A549 treated with GW870086 at 1 μM for 4 hours (cell line): ENCODE measurements around the gene EHBP1L1. TPM values are rescaled to one million over a fixed set of nuclear protein-coding genes. Genes with fewer than 3 reads are reported as not detected.

ENCODE experiments used
- total RNA-seq: library from RNA; stranded (reverse); fragments of 200-300 nt; extraction: Qiagen RNA extraction; gene quantifications from 5 replicates; pipeline ENCODE4 v1.2.3, GENCODE V29; 2022; ENCODE audit warnings: low read depth

EHBP1L1 gene
- 28.2 to 38.2 TPM (median 34.7 TPM) in 5 replicates for total RNA-seq

DNA sequence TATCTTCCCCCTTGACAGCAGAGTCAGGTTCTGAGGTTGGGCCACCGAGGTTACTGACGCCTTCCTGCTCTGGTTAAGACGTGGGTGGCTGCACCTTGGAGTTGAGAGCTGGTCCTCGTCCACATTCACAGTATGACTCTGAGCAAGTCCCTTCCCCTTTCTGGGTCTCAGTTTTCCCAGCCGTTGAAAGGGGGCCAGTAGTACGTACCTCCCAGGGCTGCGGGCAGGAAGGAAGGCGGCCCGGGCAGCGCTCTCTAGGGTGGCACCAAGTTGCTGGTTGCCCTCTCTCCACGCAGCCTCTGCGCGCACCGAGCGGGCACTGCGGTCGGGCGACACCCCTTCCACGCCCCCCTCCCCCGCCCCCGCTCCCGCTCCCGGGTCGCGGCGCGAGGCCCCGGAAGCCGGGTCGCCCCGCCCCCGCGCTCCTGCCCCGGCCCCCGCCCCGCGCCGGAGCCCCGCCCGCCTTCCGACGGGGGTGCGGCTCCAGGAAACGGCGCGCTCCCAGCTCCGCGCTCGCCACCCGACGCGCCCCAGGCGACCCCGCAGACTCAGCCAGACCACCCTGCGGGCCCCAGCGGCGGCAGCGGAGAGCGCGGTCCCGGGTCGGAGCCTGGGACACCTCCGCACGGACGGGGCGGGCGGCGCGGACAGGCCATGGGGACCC is at the start of gene EHBP1L1:
EHBP1L1 (plus strand) TSS at position 486 of the 664 bp plus-strand sequence. CDS start 250 bp downstream, outside the sequence.

DNA sequence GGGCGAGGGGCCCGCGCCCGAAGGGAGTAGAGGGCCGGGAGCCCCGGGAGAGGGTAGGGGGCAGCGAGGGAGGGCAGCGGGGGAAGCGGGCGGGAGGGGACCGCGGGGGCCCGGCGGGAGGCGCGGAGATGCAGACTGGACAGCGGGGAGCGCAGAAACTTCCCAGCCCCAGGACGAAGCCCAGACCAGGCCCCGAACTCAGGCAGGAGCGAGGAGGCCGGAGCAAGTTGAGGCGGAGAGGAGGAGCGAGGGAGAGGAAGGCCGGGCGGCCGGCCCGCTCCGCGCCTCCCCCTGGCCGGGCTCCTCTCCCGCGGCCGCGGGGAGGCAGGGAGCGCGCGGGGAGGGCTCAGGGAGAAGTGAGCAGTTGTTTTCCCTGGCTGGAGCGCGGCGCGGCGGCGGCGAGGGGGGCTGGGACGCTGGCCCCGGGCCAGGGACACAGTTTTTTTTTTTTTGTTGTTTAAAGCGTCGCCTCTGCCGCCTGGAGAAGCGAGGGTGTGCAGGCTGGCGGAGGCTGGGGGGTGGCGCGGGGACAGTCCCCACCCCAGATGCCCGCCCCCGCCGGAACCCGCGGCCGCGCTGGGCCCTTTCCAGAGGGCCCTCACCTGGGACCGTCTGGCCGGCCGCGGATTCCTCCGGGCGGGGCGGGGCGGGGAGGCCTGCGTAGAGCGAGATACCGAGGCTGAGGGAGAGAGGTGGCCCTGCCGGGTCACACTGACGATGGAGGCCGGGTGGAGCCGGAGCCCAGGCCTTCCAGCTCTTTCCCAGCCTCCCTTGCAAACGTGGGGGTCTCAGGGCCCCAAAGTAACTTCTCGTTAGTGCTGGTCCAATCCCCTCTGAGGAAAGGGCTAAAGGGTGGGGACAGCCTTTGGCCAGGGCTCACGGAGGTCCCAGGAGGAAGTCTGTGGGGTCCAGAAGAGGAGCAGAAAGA is 17.6 kb upstream of the EHBP1L1 start, which contains the start of gene LTBP3:
LTBP3 (minus strand) TSS at position 358 of the 928 bp plus-strand sequence. CDS start 400 bp downstream, outside the sequence.

DNA sequence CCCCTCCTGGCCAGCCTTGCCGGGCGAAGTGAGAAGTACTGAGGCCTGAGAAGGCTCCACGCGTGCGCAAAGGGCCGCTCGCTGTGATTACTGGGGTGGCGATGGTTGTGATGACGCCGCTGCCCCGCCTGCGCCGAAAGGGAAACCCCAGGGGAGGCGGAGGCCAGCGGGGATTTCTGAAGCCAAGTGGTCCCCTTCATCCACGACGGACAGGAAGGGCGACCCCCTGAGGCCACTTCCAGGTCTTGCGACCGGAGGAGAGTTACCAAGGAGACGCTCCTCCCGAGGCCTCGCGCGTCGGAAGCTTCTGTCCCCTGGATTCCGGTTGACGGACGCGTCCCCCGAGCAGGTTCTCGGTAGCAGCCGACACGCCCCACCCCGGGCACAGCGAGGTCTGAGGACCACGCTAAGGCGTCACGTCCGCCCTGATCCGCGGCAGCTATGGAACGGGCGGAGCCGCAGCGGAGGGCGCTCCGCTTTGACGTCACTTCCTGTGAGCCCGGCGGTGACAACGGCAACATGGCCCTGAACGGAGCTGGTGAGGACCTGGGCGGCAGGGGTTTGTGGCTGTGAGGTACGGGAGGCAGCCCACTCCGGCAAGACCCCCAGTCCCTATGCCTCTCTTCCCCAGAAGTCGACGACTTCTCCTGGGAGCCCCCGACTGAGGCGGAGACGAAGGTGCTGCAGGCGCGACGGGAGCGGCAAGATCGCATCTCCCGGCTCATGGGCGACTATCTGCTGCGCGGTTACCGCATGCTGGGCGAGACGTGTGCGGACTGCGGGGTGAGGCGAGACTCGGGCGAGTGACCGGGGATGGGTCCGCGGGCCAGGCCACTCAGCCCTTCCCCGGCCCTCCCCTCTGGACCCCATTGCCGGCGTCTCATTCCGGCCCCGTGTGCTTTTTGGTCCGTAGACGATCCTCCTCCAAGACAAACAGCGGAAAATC is 5.6 kb upstream of the EHBP1L1 start, which contains the start of gene ZNRD2:
ZNRD2 (plus strand) TSS at position 505 of the 946 bp plus-strand sequence; CDS start at position 520, 15 bp downstream.

DNA sequence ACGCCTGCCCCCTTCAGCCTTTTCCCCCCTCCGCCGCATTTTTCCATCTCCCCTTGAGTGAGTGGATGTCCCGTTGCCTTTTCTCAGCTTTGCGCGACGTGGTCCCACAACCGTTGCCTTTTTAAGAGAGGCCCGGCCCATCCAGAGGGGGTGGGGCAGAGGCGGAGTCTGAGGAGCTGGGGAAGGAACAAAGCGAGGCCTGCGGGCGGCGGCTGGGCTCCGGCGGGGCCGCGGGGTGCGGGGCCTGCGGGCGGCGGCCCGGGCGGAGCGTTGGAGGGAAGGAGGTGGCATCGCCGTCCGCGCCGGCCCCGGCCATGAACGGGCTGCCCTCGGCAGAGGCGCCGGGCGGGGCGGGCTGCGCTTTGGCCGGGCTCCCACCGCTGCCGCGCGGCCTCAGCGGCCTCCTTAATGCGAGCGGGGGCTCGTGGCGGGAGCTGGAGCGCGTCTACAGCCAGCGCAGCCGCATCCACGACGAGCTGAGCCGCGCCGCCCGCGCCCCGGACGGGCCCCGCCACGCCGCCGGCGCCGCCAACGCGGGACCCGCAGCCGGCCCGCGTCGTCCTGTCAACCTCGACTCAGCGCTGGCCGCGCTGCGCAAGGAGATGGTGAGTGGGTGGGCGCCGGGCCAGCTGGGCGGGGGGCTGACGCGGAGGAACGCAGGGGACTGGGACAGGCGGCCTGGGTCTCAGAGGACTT is 3.3 kb upstream of the EHBP1L1 start, which contains the start of gene FAM89B:
FAM89B (plus strand) TSS at position 183 of the 696 bp plus-strand sequence; CDS start at position 315, 132 bp downstream.

DNA sequence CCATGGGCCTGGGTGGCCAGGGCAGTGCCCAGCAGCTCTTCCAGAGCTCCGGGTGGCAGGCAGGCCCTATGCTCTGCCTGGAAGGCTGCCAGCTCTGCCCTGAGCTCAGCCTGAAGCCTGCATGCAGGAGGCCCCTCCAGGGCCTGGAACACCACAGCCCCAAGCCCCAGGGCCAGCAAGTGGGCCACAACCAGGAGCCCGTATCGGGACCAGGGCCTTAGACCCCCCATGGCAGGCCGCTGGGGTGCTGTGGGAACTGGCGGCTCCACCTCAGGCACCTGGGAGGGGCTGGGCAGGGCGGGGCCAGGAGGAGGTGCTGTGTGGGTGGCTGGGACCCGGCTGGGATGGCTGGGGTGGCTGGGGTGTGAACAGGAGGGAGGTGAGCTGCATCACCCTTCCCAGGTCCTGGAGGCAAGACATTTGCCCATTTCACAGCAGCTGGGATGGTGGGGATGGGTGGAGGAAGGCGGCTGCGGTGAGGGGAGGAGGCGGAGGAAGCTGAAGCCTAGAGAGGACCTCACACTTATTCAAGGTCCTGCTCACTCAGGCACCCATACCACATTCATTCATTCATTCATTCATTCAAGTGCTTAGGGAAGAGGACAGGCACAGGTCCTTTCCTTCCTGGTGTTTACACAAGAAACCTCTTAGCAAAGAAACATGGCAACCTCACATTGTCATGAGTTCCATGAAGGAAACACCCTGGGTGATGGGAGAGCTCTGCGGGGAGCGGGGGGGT is 19.9 kb downstream of the EHBP1L1 start, which contains the start of gene KCNK7:
KCNK7 (minus strand) TSS at position 258 of the 739 bp plus-strand sequence; CDS start at position 230, 28 bp downstream.

DNA sequence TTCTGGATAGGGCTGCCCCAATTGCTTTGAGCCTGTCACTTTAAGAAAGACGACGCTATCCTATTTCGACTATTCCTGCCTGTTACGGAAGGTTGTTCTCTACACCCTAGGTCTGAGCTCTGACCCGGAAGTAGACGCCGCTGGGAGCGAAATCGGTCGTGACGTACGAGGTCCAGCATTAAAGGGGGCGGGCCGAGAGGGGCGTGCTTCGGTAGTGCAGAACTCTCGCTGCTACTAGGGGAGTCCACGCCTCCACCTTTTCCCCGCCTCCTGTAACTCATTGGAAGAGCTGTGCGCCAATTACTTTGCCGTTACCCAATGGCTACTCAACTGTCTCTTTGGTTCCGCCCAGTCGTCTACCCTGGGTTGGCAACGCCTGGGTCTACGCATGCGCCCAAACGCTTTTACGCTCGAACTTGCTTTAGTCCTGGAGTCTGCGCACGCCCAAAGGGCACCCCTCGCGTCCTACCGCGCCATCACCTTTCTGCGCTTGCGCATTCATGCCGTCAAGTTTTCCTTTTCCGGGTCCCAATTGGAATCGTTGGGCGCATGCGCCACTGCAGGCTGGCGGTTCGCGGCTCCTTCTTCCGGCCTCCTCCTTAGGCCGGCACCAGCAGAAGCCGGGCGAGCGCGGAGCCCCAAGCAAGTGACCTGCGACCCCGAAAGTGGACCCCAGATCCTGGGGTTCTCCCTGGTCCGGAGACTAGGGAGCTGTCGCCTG is 39.5 kb downstream of the EHBP1L1 start, which contains the start of gene PCNX3:
PCNX3 (plus strand) TSS at position 548 of the 721 bp plus-strand sequence. CDS start 536 bp downstream, outside the sequence.

DNA sequence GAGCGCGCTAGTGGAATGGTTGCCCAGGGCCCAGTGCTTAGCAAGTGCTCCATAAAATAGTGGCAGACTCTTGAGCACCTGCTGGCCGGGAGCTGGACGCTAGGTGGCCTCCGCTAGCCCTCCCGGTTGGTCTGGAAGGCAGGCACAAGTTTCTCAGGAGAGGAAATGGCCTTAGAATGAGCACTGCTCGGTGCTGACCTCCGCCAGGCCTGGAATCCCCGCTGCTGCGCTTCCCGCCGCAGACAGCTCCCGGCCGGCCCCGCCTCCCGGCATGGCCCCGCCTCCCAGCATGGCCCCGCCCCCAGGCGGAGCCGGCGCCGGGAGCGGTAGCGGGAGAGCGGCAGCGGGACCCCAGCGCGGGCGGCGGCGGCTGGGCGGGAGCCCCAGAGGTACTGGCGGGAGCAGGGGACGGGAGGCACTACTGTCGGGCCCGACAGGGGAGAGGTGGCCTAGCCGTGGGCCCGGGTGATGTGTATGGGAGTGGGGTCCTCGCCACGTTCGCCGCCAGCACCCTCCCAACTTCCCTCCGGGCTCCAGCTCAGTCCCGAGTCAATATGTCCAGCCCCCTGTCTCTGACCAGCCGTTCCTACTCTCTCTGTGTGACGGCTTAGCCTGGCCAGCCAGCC is 62.1 kb downstream of the EHBP1L1 start, which contains the start of gene SIPA1:
SIPA1 (plus strand) TSS at position 308 of the 626 bp plus-strand sequence. CDS start 2,821 bp downstream, outside the sequence.

Other genes starting within 250 kb of the EHBP1L1 start
- gene DPF2, start 242.2 kb upstream of the EHBP1L1 start, total RNA-seq, result 37.7 to 44.3 TPM (median 39.7 TPM) in 5 replicates
- gene TIGD3, start 221.3 kb upstream of the EHBP1L1 start, total RNA-seq, result 0.40 to 0.94 TPM (median 0.87 TPM) in 5 replicates
- 11.7 to 16.3 TPM (median 15.2 TPM) in 5 replicates for gene SLC25A45, start 193.4 kb upstream of the EHBP1L1 start, total RNA-seq
- gene FRMD8, start 189.4 kb upstream of the EHBP1L1 start, total RNA-seq, result 47.9 to 66.2 TPM (median 63.6 TPM) in 5 replicates
- 108 to 253 TPM (median 201 TPM) in 5 replicates for gene NEAT1, start 153.3 kb upstream of the EHBP1L1 start, total RNA-seq
- gene MALAT1, start 77.0 kb upstream of the EHBP1L1 start, total RNA-seq, result 35.0 to 89.7 TPM (median 73.8 TPM) in 5 replicates
- gene SCYL1, start 51.0 kb upstream of the EHBP1L1 start, total RNA-seq, result 46.9 to 64.2 TPM (median 62.2 TPM) in 5 replicates
- gene LTBP3, start 17.7 kb upstream of the EHBP1L1 start, total RNA-seq, result 90.4 to 131 TPM (median 110 TPM) in 5 replicates
- 65.2 to 81.7 TPM (median 80.6 TPM) in 5 replicates for gene ZNRD2, start 5.6 kb upstream of the EHBP1L1 start, total RNA-seq
- 29.6 to 51.1 TPM (median 48.0 TPM) in 5 replicates for gene FAM89B, start 3.5 kb upstream of the EHBP1L1 start, total RNA-seq
- 0.29 to 0.82 TPM (median 0.41 TPM) in 5 replicates for gene KCNK7, start 19.7 kb downstream of the EHBP1L1 start, total RNA-seq
- 38.9 to 53.5 TPM (median 48.3 TPM) in 5 replicates for gene MAP3K11, start 38.2 kb downstream of the EHBP1L1 start, total RNA-seq
- 26.1 to 36.6 TPM (median 36.0 TPM) in 5 replicates for gene PCNX3, start 39.7 kb downstream of the EHBP1L1 start, total RNA-seq
- gene SIPA1, start 62.0 kb downstream of the EHBP1L1 start, total RNA-seq, result 12.7 to 19.1 TPM (median 17.6 TPM) in 5 replicates
- gene RELA, start 86.9 kb downstream of the EHBP1L1 start, total RNA-seq, result 62.9 to 74.7 TPM (median 72.1 TPM) in 5 replicates
- gene KAT5, start 136.2 kb downstream of the EHBP1L1 start, total RNA-seq, result 40.6 to 53.9 TPM (median 50.3 TPM) in 5 replicates
- gene RNASEH2C, start 144.7 kb downstream of the EHBP1L1 start, total RNA-seq, result 39.2 to 49.6 TPM (median 47.9 TPM) in 5 replicates
- gene AP5B1, start 204.9 kb downstream of the EHBP1L1 start, total RNA-seq, result 8.5 to 12.1 TPM (median 10.7 TPM) in 5 replicates
- gene OVOL1, start 211.0 kb downstream of the EHBP1L1 start, total RNA-seq, result 0.05 to 0.09 TPM (median 0.08 TPM) in 3 of 5 replicates, not detected in the others